Fibroblast of the aortic adventitia (primary cell): Measurements from ENCODE around the gene P2RX6. TPM values are rescaled to one million over a fixed set of nuclear protein-coding genes. Genes with fewer than 3 reads are reported as not detected.

ENCODE experiments used
- DNase-seq: peaks from one replicate; pipeline ENCODE4 v3.0.0-alpha.2; 2010; ENCODE audit warnings: low read depth
- H3K4me3 ChIP-seq: 2 replicates; pipeline ENCODE4 v1.5.1; 2011; ENCODE audit warnings: low read depth, mild to moderate bottlenecking, control low read depth, low read length, moderate library complexity
- total RNA-seq: library from RNA; depleted of rRNA; stranded (reverse); fragments of >200 nt; gene quantifications from 2 replicates; pipeline ENCODE4 v1.2.3, GENCODE V29; 2012; ENCODE audit warnings: low replicate concordance
- TF ChIP-seq, protein P1 (sequence below): IDR thresholded peaks from 2 replicates; pipeline ENCODE4 v1.5.1; 2011; ENCODE audit warnings: mild to moderate bottlenecking, low read length, control low read depth, inconsistent platforms; ENCODE audit not compliant: insufficient read depth

P2RX6 gene
- total RNA-seq, 1 donor, result 0.63 TPM

- DNase-seq, result no peak
- TF ChIP-seq, protein P1, sequence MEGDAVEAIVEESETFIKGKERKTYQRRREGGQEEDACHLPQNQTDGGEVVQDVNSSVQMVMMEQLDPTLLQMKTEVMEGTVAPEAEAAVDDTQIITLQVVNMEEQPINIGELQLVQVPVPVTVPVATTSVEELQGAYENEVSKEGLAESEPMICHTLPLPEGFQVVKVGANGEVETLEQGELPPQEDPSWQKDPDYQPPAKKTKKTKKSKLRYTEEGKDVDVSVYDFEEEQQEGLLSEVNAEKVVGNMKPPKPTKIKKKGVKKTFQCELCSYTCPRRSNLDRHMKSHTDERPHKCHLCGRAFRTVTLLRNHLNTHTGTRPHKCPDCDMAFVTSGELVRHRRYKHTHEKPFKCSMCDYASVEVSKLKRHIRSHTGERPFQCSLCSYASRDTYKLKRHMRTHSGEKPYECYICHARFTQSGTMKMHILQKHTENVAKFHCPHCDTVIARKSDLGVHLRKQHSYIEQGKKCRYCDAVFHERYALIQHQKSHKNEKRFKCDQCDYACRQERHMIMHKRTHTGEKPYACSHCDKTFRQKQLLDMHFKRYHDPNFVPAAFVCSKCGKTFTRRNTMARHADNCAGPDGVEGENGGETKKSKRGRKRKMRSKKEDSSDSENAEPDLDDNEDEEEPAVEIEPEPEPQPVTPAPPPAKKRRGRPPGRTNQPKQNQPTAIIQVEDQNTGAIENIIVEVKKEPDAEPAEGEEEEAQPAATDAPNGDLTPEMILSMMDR, result no peak
- H3K4me3 ChIP-seq, result no peak overlapping the region
These were observed 28.6 kb upstream of the P2RX6 start for GRCh38 chr22:20986365-20986764.

DNA sequence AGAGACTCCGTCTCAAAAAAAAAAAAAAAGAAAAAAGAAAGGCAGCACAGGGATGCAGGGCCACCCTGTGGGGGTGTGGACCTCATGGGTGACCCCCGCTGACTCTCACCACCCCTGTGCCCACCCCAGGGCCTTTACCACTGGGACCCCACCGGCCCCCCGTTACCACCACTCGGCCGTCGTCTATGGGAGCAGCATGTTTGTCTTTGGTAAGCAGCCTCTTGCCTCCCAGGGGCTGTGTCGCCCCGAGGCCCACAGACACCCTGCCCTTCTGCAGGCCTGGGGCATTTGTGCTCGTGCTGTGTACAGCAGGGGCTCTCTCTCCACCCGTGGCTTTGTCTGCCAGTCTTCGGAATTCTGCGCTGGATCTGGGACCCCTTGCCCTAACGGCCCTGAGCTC lies 27.6 kb upstream of the P2RX6 start:
- TF ChIP-seq, protein P1, result no peak
- no peak for DNase-seq
- no peak overlapping the region for H3K4me3 ChIP-seq

GRCh38 chr22:20988573-20989322 lies 26.2 kb upstream of the P2RX6 start:
- DNase-seq, result no peak
- TF ChIP-seq, protein P1, result no peak
- H3K4me3 ChIP-seq, result no peak overlapping the region

GRCh38 chr22:20989323-20990138 lies 25.4 kb upstream of the P2RX6 start:
- TF ChIP-seq, protein P1, result no peak

GRCh38 chr22:20990184-20991180 lies 24.5 kb upstream of the P2RX6 start:
- TF ChIP-seq, protein P1, result no peak
- DNase-seq, result no peak
- no peak overlapping the region for H3K4me3 ChIP-seq

More at GRCh38 chr22:20989323-20990138, 25.4 kb upstream of the P2RX6 start:
- H3K4me3 ChIP-seq, result no peak overlapping the region
- no peak for DNase-seq
